CD1c-positive myeloid dendritic cell (primary cell): Measurements from ENCODE around the gene RAMP1.

Experiments used
- DNase-seq: peaks from one replicate; pipeline ENCODE4 v3.0.0-alpha.2; 2016; ENCODE audit errors: extremely low spot score

Gene RAMP1

DNA sequence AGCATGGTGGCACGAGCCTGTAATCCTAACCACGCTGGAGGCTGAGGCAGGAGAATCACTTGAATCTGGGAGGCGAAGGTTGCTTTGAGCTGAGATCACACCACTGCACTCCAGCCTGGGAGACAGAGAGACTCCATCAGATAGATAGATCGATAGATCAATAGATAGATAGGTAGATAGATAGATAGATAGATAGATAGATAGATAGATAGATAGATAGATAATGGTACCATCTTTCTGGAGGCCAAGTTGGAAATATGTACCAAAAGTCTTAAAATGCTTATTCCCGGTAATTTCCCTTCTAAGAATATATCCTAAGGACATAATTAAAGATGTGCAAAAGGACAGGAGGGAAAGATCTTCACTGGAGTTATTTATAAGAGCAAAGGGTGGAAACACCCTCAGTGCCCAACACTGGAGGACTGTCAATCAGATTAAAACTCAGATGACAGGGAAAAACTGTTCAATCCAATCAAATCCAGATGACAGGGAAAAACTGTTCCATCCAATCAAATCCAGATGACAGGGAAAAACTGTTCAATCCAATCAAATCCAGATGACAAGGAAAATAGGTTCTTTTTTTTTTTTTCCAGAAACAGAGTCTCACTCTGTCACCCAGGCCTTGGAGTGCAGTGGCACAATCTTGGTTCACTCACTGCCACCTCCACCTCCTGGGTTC, 58.4 kb downstream of the RAMP1 start:
- DNase-seq, result no peak

DNA sequence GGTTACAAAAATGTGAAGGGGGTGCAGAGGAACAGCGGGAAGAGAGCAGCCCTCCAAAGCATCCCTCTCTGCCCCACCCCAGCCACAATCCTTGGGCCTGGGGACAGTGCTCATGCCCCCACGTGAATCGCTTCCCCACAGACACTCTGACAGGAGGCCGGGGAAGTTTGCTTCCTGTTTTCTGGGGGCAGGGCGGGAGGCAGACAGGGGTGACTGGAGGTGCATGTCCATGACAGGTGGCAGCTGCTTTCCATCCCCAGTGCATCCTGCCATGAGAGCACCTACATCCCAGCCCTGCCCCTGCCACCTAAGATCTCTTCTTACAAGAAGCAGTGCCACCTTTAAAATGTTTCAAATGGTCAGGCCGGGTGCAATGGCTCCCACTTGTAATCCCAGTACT, 60.2 kb downstream of the RAMP1 start:
- DNase-seq, result peak; percentile 65

- no peak for DNase-seq
Measured at GRCh38 chr2:237920673-237921072, 61.2 kb downstream of the RAMP1 start.

GRCh38 chr2:237921967-237922492, 62.6 kb downstream of the RAMP1 start:
- DNase-seq, result no peak

GRCh38 chr2:237922641-237923361, 63.4 kb downstream of the RAMP1 start:
- DNase-seq, result no peak

DNA sequence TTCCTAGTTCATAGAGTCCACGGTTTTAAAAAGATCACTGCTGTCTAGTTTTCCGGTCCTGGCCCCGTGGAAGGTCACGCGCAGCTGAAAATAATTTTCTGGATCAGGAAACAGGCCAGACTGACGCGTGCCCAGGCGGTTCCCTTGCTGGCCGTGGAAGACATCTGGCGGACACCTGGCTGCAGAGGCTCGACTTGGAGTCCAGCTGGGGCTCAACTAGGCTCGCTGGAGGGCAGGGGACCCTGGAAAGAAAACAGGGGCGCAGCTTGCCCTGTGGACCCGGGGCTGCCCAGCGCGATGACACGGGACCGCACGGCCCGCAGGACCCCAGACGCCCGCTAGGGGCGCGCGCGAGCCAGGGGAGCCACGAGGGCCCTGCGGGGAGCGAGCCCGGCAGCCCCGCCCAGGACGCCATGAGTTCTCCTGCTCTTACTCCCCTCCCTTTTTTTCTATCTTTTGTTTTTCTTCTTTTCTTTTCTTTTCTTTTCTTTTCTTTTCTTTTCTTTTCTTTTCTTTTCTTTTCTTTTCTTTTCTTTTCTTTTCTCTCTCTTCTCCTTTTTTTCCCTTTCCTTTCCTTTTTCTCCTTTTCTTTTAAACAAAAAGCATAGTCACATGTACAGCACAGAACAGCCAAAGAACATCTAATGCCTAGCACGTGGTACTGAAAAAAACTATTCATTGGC, 64.2 kb downstream of the RAMP1 start:
- peak; percentile 86 for DNase-seq

GRCh38 chr2:237924164-237924534, 64.7 kb downstream of the RAMP1 start:
- DNase-seq, result no peak

- DNase-seq, result no peak
Measured at GRCh38 chr2:237927135-237927534, 67.7 kb downstream of the RAMP1 start.

DNA sequence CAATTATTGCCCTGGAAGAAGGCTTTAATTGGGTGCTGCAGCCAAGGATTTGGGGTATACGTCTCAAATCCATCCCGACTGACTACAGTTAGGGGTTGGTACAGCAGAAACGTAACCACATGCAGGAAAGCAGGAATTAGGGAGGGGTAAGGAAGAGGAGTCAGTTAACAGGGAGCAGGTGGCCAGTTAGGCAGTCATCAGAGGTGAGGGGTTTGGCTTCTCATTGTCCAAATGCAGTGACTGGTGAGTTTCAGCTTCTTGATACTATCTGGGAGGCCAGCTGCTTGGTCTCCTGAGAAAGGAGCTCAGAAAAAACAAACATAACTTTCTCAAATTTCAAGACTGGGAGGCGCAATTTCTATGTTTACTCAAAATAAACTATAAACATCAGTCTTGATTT, 68.6 kb downstream of the RAMP1 start:
- no peak for DNase-seq

GRCh38 chr2:237929979-237930378, 70.6 kb downstream of the RAMP1 start:
- no peak for DNase-seq

- DNase-seq, result peak; percentile 80
Measured at GRCh38 chr2:237931205-237931721, 71.8 kb downstream of the RAMP1 start.

DNA sequence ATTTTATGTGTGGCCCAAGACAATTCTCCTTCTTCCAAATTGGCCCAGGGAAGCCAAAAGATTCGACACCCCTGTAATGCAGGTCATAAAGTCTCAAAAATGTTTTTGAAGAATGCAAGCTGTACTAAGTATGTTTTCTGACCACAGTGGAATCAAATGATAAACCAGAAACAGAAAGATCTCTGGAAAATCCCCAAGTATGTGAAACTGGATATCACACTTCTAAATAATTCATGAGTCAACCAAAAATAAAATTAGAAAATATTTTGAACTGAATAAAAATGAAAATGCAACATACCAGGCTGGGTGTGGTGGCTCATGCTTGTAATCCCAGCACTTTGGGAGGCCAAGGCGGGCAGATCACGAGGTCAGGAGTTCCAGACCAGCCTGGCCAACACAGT, 73.3 kb downstream of the RAMP1 start:
- no peak for DNase-seq

- DNase-seq, result no peak
Measured at GRCh38 chr2:237934186-237934585, 74.8 kb downstream of the RAMP1 start.

GRCh38 chr2:237935740-237936452, 76.5 kb downstream of the RAMP1 start:
- peak; percentile 39 for DNase-seq

- no peak for DNase-seq
Measured at GRCh38 chr2:237939251-237939650, 79.8 kb downstream of the RAMP1 start.

- DNase-seq, result no peak
Measured at GRCh38 chr2:237940828-237941227, 81.4 kb downstream of the RAMP1 start.

- no peak for DNase-seq
Measured at GRCh38 chr2:237941239-237941638, 81.8 kb downstream of the RAMP1 start.

DNA sequence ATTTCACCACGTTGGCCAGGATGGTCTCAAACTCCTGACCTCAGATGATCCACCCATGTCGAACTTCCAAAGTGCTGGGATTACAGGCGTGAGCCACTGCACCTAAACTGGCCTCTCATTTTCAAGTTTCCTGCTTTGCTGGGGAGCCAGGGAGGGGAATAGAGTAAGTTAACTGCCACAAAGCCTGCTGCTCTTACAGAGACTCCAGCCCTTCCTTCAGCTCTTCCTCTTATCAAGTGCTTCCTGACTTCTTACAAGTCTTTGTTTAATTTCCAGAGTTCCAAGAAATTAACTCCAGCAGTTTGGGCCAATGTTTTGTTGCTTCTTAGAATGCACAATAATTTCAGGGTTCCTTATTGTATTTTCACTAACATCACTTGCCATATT, 83.1 kb downstream of the RAMP1 start:
- no peak for DNase-seq

DNA sequence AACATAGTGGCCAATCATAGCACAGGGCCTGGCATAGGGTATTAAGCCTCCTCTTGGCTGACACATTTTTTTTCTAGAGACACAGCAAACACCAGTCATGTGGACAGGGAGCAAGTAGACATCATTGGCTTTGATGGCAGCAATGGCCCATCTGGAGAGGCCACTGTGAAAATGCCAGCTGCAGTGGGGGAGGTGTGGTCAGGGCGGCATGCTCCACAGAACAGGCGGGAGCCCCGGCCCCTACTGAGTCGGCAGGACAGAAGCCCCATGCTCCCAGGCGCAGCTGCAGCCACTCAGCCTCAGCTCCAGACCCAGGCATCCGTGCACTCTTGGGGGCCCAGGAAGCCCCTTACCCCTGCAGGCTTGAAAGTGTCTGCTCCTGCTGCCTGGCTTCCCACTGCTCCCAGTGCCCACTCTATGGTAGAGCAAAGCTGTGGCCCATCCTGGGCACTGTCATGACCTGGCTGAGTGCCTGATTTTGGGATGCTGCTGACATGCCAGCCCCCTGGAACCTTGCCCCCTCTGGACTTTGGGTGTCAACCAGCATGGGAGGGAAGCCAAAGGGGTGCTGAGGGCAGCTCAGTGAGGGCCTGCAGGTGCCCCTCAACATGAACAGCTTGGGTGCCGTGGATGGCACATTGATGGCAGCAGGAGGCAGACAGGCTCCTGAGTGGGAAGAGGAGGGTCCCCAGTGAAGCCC, 84.1 kb downstream of the RAMP1 start:
- DNase-seq, result no peak

DNA sequence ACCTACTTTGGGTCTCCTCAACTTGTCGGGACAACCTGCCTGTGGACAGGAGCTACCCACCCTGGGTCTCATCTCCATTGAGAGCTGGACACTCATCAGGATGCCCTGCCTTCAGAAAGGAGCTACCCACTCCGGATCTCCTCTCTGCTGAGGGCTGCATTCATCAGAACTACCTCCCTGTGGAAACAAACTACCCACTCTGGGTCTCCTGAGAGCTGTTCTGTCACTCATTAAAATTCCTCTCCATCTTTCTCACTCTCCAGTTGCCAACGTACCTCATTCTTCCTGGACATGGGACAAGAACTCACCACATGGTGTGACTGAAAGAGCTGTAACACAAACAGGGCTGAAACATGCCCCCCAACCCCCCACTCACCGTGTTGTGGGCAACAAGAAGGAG, 84.9 kb downstream of the RAMP1 start:
- no peak for DNase-seq

- DNase-seq, result no peak
Measured at GRCh38 chr2:237946423-237946822, 87.0 kb downstream of the RAMP1 start.
